DOHH2 (cell line): ENCODE data around the gene RPS6KA4.

ENCODE experiments used
- H3F3A ChIP-seq: fragments of 200-600 bp; sonication (generic), shearing (Covaris generic); 2 replicates; pipeline ENCODE4 v1.6.0; 2016; ENCODE audit warnings: antibody characterized with exemption, mild to moderate bottlenecking; ENCODE audit not compliant: control insufficient read depth, insufficient read depth
- H3K27ac ChIP-seq: fragments of 200-600 bp; sonication (generic); 2 replicates; pipeline ENCODE4 v1.5.1; 2014; ENCODE audit warnings: low read depth, mild to moderate bottlenecking, low read length, moderate library complexity
- H3K27me3 ChIP-seq: fragments of 200-600 bp; sonication (generic); 2 replicates; pipeline ENCODE4 v1.6.1; 2014; ENCODE audit warnings: mild to moderate bottlenecking, low read length, mixed read lengths; ENCODE audit not compliant: control insufficient read depth
- H3K36me3 ChIP-seq: fragments of 200-600 bp; sonication (generic); 2 replicates; pipeline ENCODE4 v1.6.1; 2014; ENCODE audit warnings: mild to moderate bottlenecking, low read length, moderate library complexity, mixed read lengths; ENCODE audit not compliant: control insufficient read depth
- H3K4me1 ChIP-seq: fragments of 200-600 bp; sonication (generic); 2 replicates; pipeline ENCODE4 v1.6.1; 2014; ENCODE audit warnings: mild to moderate bottlenecking, low read length, mixed read lengths; ENCODE audit not compliant: control insufficient read depth
- H3K4me2 ChIP-seq: fragments of 200-600 bp; sonication (generic); 2 replicates; pipeline ENCODE4 v1.6.0; 2014; ENCODE audit warnings: mild to moderate bottlenecking, low read length, moderate library complexity
- H3K4me3 ChIP-seq: fragments of 200-600 bp; sonication (generic); 2 replicates; pipeline ENCODE4 v1.5.1; 2014; ENCODE audit warnings: mild to moderate bottlenecking, low read length, mixed read lengths
- H3K79me2 ChIP-seq: fragments of 200-600 bp; sonication (generic); 2 replicates; pipeline ENCODE4 v1.6.1; 2014; ENCODE audit warnings: mild to moderate bottlenecking, low read length, mixed read lengths; ENCODE audit not compliant: control insufficient read depth
- H3K9me2 ChIP-seq: fragments of 200-600 bp; sonication (generic); replicated peaks from 2 replicates; pipeline ENCODE4 v1.6.1; 2014; ENCODE audit warnings: mild to moderate bottlenecking, low read length, mixed read lengths; ENCODE audit not compliant: control insufficient read depth
- H3K9me3 ChIP-seq: fragments of 200-600 bp; sonication (generic); 2 replicates; pipeline ENCODE4 v1.6.1; 2014; ENCODE audit warnings: antibody characterized with exemption, low read length, mixed read lengths; ENCODE audit not compliant: control insufficient read depth, insufficient read depth
- H4K20me1 ChIP-seq: fragments of 200-600 bp; sonication (generic); 2 replicates; pipeline ENCODE4 v1.6.0; 2014; ENCODE audit warnings: low read depth, mild to moderate bottlenecking, antibody characterized with exemption, low read length, moderate library complexity; ENCODE audit not compliant: control insufficient read depth, insufficient read depth
- CTCF ChIP-seq: fragments of 200-600 bp; sonication (generic); IDR thresholded peaks from one replicate; pipeline ENCODE4 v1.5.1; 2014; ENCODE audit warnings: antibody characterized with exemption, mild to moderate bottlenecking, low read depth, low read length; ENCODE audit not compliant: poor library complexity, severe bottlenecking
- EZH2phosphoT487 ChIP-seq: fragments of 200-600 bp; sonication (generic); IDR thresholded peaks from 2 replicates; pipeline ENCODE4 v1.6.1; 2017; ENCODE audit warnings: borderline replicate concordance, mild to moderate bottlenecking, antibody characterized with exemption, low read length, moderate library complexity, mixed read lengths

Gene RPS6KA4

GRCh38 chr11:64367931-64368672 lies 9.1 kb downstream of the RPS6KA4 start:
- Histone ChIP-seq H3K27ac (no peak overlapping the region), H3K9me3 (no peaks in the 10 kb centered on the region), H3K36me3 (peaks cover 13% of the 10 kb centered on the region), H3K9me2 (no peaks in the 10 kb centered on the region), H3K4me2 (no peak overlapping the region), H3K79me2 (no peaks in the 10 kb centered on the region), H4K20me1 (no peaks in the 10 kb centered on the region), H3K4me3 (no peak overlapping the region), H3K27me3 (no peaks in the 10 kb centered on the region), H3F3A (peaks cover 8% of the 10 kb centered on the region; the same call in 1 of the 2 replicates), H3K4me1 (peaks cover 20% of the 10 kb centered on the region)
- TF ChIP-seq CTCF (no peak), EZH2phosphoT487 (no peak)

GRCh38 chr11:64368673-64369074 lies 9.7 kb downstream of the RPS6KA4 start:
- TF ChIP-seq CTCF: no peak
- no peak for TF ChIP-seq EZH2phosphoT487
- peaks cover 26% of the 10 kb centered on the region for H3K4me1 ChIP-seq
- no peak overlapping the region for H3K27ac ChIP-seq
- no peak overlapping the region for H3K4me3 ChIP-seq
- H3K27me3 ChIP-seq: no peaks in the 10 kb centered on the region
- no peak overlapping the region for H3K4me2 ChIP-seq
- no peaks in the 10 kb centered on the region for H3K9me2 ChIP-seq
- no peaks in the 10 kb centered on the region for H4K20me1 ChIP-seq
- no peaks in the 10 kb centered on the region for H3K9me3 ChIP-seq
- H3K79me2 ChIP-seq: no peaks in the 10 kb centered on the region
- peaks cover 11% of the 10 kb centered on the region for H3K36me3 ChIP-seq
- peaks cover 9% of the 10 kb centered on the region; the same call in 1 of the 2 replicates for H3F3A ChIP-seq

- H3K9me3 ChIP-seq: no peaks in the 10 kb centered on the region
- H3K36me3 ChIP-seq: peaks cover 11% of the 10 kb centered on the region
- H3K9me2 ChIP-seq: no peaks in the 10 kb centered on the region
- peaks cover 3% of the 10 kb centered on the region; the same call in 1 of the 2 replicates for H3F3A ChIP-seq
- no peaks in the 10 kb centered on the region for H4K20me1 ChIP-seq
- no peak overlapping the region for H3K27ac ChIP-seq
- H3K27me3 ChIP-seq: no peaks in the 10 kb centered on the region
- H3K4me3 ChIP-seq: no peak overlapping the region
- H3K79me2 ChIP-seq: no peaks in the 10 kb centered on the region
- no peak overlapping the region for H3K4me2 ChIP-seq
- TF ChIP-seq CTCF: peak; percentile 43
- TF ChIP-seq EZH2phosphoT487: no peak
- peaks cover 21% of the 10 kb centered on the region for H3K4me1 ChIP-seq
Measured at GRCh38 chr11:64369440-64370421, 10.8 kb downstream of the RPS6KA4 start.
